H9 (cell line): ENCODE results near the gene PALD1. TPM values are rescaled to one million over a fixed set of nuclear protein-coding genes. Genes with fewer than 3 reads are reported as not detected.

Source experiments
- DNase-seq: peaks from one replicate; pipeline ENCODE4 v3.0.0-alpha.2; 2017
- H2AFZ ChIP-seq: one replicate; pipeline ENCODE4 v1.6.1; 2013; ENCODE audit warnings: mild to moderate bottlenecking, low read length, control low read depth, moderate library complexity
- H2AK5ac ChIP-seq: 2 replicates; pipeline ENCODE4 v1.6.1; 2013; ENCODE audit warnings: low read length, control low read depth, mixed read lengths; ENCODE audit not compliant: insufficient read length
- H2BK120ac ChIP-seq: one replicate; pipeline ENCODE4 v1.6.1; 2013; ENCODE audit warnings: low read depth, mild to moderate bottlenecking, low read length, control low read depth, inconsistent platforms; ENCODE audit not compliant: poor library complexity, severe bottlenecking
- H2BK12ac ChIP-seq: 2 replicates; pipeline ENCODE4 v1.6.1; 2013; ENCODE audit warnings: low read length, control low read depth, mixed read lengths, low read depth; ENCODE audit not compliant: insufficient read length
- H2BK15ac ChIP-seq: 2 replicates; pipeline ENCODE4 v1.6.1; 2013; ENCODE audit warnings: low read depth, low read length, control low read depth
- H2BK20ac ChIP-seq: one replicate; pipeline ENCODE4 v1.6.1; 2013; ENCODE audit warnings: low read depth, mild to moderate bottlenecking, low read length, control low read depth, inconsistent platforms; ENCODE audit not compliant: poor library complexity, severe bottlenecking
- H2BK5ac ChIP-seq: 2 replicates; pipeline ENCODE4 v1.6.1; 2013; ENCODE audit warnings: low read length, control low read depth, mixed read lengths; ENCODE audit not compliant: insufficient read length
- H3K14ac ChIP-seq: 2 replicates; pipeline ENCODE4 v1.6.1; 2013; ENCODE audit warnings: low read length, control low read depth; ENCODE audit not compliant: insufficient read depth
- H3K18ac ChIP-seq: 2 replicates; pipeline ENCODE4 v1.6.1; 2013; ENCODE audit warnings: low read depth, mild to moderate bottlenecking, mixed read lengths, low read length, control low read depth; ENCODE audit not compliant: insufficient read length
- H3K23ac ChIP-seq: 2 replicates; pipeline ENCODE4 v1.6.1; 2013; ENCODE audit warnings: low read length, control low read depth, mixed read lengths, low read depth; ENCODE audit not compliant: insufficient read length
- H3K23me2 ChIP-seq: 2 replicates; pipeline ENCODE4 v1.6.1; 2013; ENCODE audit warnings: low read depth, mild to moderate bottlenecking, mixed read lengths, low read length, control low read depth; ENCODE audit not compliant: insufficient read length, poor library complexity, severe bottlenecking
- H3K27ac ChIP-seq: 2 replicates; pipeline ENCODE4 v1.5.1; 2013; ENCODE audit warnings: low read length, control low read depth, mixed read lengths, low read depth; ENCODE audit not compliant: insufficient read length
- H3K27me3 ChIP-seq: 2 replicates; pipeline ENCODE4 v1.6.1; 2013; ENCODE audit warnings: low read length, control low read depth, inconsistent platforms; ENCODE audit not compliant: insufficient read depth
- H3K4ac ChIP-seq: 2 replicates; pipeline ENCODE4 v1.6.1; 2013; ENCODE audit warnings: low read depth, mild to moderate bottlenecking, control low read depth, inconsistent platforms, low read length, moderate library complexity
- H3K4me1 ChIP-seq: 2 replicates; pipeline ENCODE4 v1.6.1; 2013; ENCODE audit warnings: low read length, control low read depth, inconsistent platforms; ENCODE audit not compliant: insufficient read depth
- H3K4me2 ChIP-seq: 2 replicates; pipeline ENCODE4 v1.6.1; 2013; ENCODE audit warnings: low read length, control low read depth, mixed read lengths; ENCODE audit not compliant: insufficient read length, insufficient read depth
- H3K56ac ChIP-seq: 2 replicates; pipeline ENCODE4 v1.6.1; 2013; ENCODE audit warnings: low read depth, mild to moderate bottlenecking, mixed read lengths, low read length, control low read depth; ENCODE audit not compliant: insufficient read length
- H3K79me1 ChIP-seq: 2 replicates; pipeline ENCODE4 v1.6.1; 2013; ENCODE audit warnings: low read depth, mild to moderate bottlenecking, moderate library complexity, low read length, control low read depth, inconsistent platforms; ENCODE audit not compliant: insufficient read depth, poor library complexity, severe bottlenecking
- H3K79me2 ChIP-seq: 2 replicates; pipeline ENCODE4 v1.6.1; 2013; ENCODE audit warnings: low read length, control low read depth, inconsistent platforms; ENCODE audit not compliant: insufficient read depth
- H3K9ac ChIP-seq: 2 replicates; pipeline ENCODE4 v1.6.1; 2013; ENCODE audit warnings: low read length, control low read depth, mixed read lengths; ENCODE audit not compliant: insufficient read length; ENCODE audit errors: extremely low read depth
- H3K9me3 ChIP-seq: one replicate; pipeline ENCODE4 v1.6.1; 2013; ENCODE audit warnings: low read depth, low read length, inconsistent platforms; ENCODE audit not compliant: control insufficient read depth
- H3T11ph ChIP-seq: one replicate; pipeline ENCODE4 v1.6.1; 2013; ENCODE audit warnings: mild to moderate bottlenecking, low read length, control low read depth, inconsistent platforms
- H4K20me1 ChIP-seq: one replicate; pipeline ENCODE4 v1.6.1; 2013; ENCODE audit not compliant: control insufficient read depth, insufficient read length, insufficient read depth
- H4K5ac ChIP-seq: 2 replicates; pipeline ENCODE4 v1.6.1; 2013; ENCODE audit warnings: low read depth, mild to moderate bottlenecking, mixed read lengths, low read length, control low read depth; ENCODE audit not compliant: insufficient read length
- H4K8ac ChIP-seq: replicated peaks from 2 replicates; pipeline ENCODE4 v1.6.1; 2013; ENCODE audit warnings: low read length, control low read depth, mixed read lengths, low read depth; ENCODE audit not compliant: insufficient read length
- H4K91ac ChIP-seq: 2 replicates; pipeline ENCODE4 v1.6.1; 2013; ENCODE audit warnings: low read depth, mild to moderate bottlenecking, moderate library complexity, mixed read lengths, low read length, control low read depth; ENCODE audit not compliant: insufficient read length
- H3K27ac Mint-ChIP-seq, 3 experiments: 2 replicates in 2 of 3; 3 replicates in 1 of 3; pipeline ENCODE4 v1.8.0; 2020 to 2021; ENCODE audit warnings: mixed read lengths in 3 of 3, mild to moderate bottlenecking in 1 of 3, moderate library complexity in 1 of 3
- H3K27me3 Mint-ChIP-seq: 2 replicates; pipeline ENCODE4 v1.8.0; 2021; ENCODE audit warnings: low read depth, mild to moderate bottlenecking, moderate library complexity, mixed read lengths
- H3K36me3 Mint-ChIP-seq, 3 experiments: 2 replicates in 2 of 3; 3 replicates in 1 of 3; pipeline ENCODE4 v1.8.0; 2020 to 2021; ENCODE audit warnings: low read depth in 3 of 3, mixed read lengths in 3 of 3; ENCODE audit not compliant: insufficient read depth in 1 of 3
- H3K4me1 Mint-ChIP-seq, 2 experiments: 2 replicates each; pipeline ENCODE4 v1.8.0; 2020; ENCODE audit warnings: mixed read lengths in 2 of 2
- H3K4me3 Mint-ChIP-seq, 2 experiments: 2 replicates in 1 of 2; 3 replicates in 1 of 2; pipeline ENCODE4 v1.8.0; 2020 to 2021; ENCODE audit warnings: mild to moderate bottlenecking in 2 of 2, mixed read lengths in 2 of 2, moderate library complexity in 1 of 2
- H3K9me3 Mint-ChIP-seq, 2 experiments: 2 replicates in 1 of 2; 3 replicates in 1 of 2; pipeline ENCODE4 v1.8.0; 2020; ENCODE audit warnings: mild to moderate bottlenecking in 2 of 2, mixed read lengths in 2 of 2, moderate library complexity in 1 of 2
- CTCF ChIP-seq: fragments of 200-600 bp; sonication (generic); conservative IDR thresholded peaks from 3 replicates; pipeline ENCODE4 v1.8.0; 2021; ENCODE audit warnings: antibody characterized with exemption, mild to moderate bottlenecking
- WGBS: extraction: QIAGEN DNeasy Blood & Tissue Kit; methylation state at CpG from one replicate; pipeline ENCODE4 v1.1.7; 2013; ENCODE audit warnings: missing lambda C conversion rate, low lambda C conversion rate, mixed read lengths; ENCODE audit not compliant: insufficient read length; ENCODE audit errors: extremely low coverage; 5-methylcytosine and 5-hydroxymethylcytosine counted together
- total RNA-seq: library from RNA; stranded (reverse); gene quantifications from 2 replicates; pipeline ENCODE4 v1.2.1, GENCODE V29; 2021

The PALD1 gene
- total RNA-seq, 1 experiment from 2014 or later: 21.1 TPM

- H3K27ac ChIP-seq: no peak overlapping the region
- no peak overlapping the region for H3K14ac ChIP-seq
- no peaks in the 10 kb centered on the region for H3K9me3 ChIP-seq
- H2BK15ac ChIP-seq: no peak overlapping the region
- no peaks in the 10 kb centered on the region; the same call in 1 of the 2 replicates for H3K4me1 ChIP-seq
- no peak overlapping the region for H3K27ac Mint-ChIP-seq
- H3K9ac ChIP-seq: no peak overlapping the region
- H3K79me2 ChIP-seq: no peaks in the 10 kb centered on the region
- no peaks in the 10 kb centered on the region for H3K9me3 Mint-ChIP-seq
- no peak overlapping the region for H3K4me3 Mint-ChIP-seq
- no peak overlapping the region for H2BK120ac ChIP-seq
- no peak overlapping the region for H3K18ac ChIP-seq
- DNase-seq: no peak
- no CpG with 5 or more reads among the region's 7 CpGs for WGBS
- no peak overlapping the region for H3K4ac ChIP-seq
- H2BK5ac ChIP-seq: no peak overlapping the region
- H4K91ac ChIP-seq: no peak overlapping the region
- H3K27me3 ChIP-seq: no peaks in the 10 kb centered on the region
- no peaks in the 10 kb centered on the region for H3K23me2 ChIP-seq
- TF ChIP-seq CTCF: no peak
- H3K79me1 ChIP-seq: no peaks in the 10 kb centered on the region
- no peak overlapping the region for H2AFZ ChIP-seq
- no peak overlapping the region for H3K56ac ChIP-seq
- no peak overlapping the region for H2BK20ac ChIP-seq
- no peak overlapping the region for H4K5ac ChIP-seq
- no peak overlapping the region for H3T11ph ChIP-seq
- H4K8ac ChIP-seq: no peak overlapping the region
- peaks cover 10 to 12% of the 10 kb centered on the region in 2 experiments for H3K4me1 Mint-ChIP-seq
- H3K23ac ChIP-seq: no peak overlapping the region
- H3K4me2 ChIP-seq: no peak overlapping the region
- H4K20me1 ChIP-seq: peaks cover 3% of the 10 kb centered on the region
- H2BK12ac ChIP-seq: no peak overlapping the region
- H3K36me3 Mint-ChIP-seq: peaks cover 0 to 26% (median 7%) of the 10 kb centered on the region in 3 experiments; a peak in 6 of 7 replicates
- no peaks in the 10 kb centered on the region for H3K27me3 Mint-ChIP-seq
- H2AK5ac ChIP-seq: no peak overlapping the region
These were observed 60.9 kb downstream of the PALD1 start for GRCh38 chr10:70539471-70539870.
